NCI-H460 (cell line): Measurements from ENCODE around the gene COX7B2. TPM values are rescaled to one million over a fixed set of nuclear protein-coding genes. Genes with fewer than 3 reads are reported as not detected.

ENCODE experiments used
- DNase-seq: peaks from one replicate; pipeline ENCODE4 v3.0.0-alpha.2; 2016; ENCODE audit warnings: low read depth; ENCODE audit errors: extremely low read depth
- total RNA-seq: library from RNA; depleted of rRNA; stranded (reverse); fragments of >200 nt; shearing (Covaris generic); gene quantifications from 2 replicates; pipeline ENCODE4 v1.2.3, GENCODE V29; 2014

COX7B2 gene
- total RNA-seq, 1 experiment from 2014 or later: not detected

- DNase-seq: no peak
These were observed 14.2 kb downstream of the COX7B2 start for GRCh38 chr4:46894826-46895225.

- no peak for DNase-seq
These were observed 19.0 kb downstream of the COX7B2 start for GRCh38 chr4:46890056-46890455.

GRCh38 chr4:46889410-46889809 lies 19.6 kb downstream of the COX7B2 start:
- DNase-seq: no peak

GRCh38 chr4:46886711-46887110 lies 22.3 kb downstream of the COX7B2 start:
- peak; percentile 4 for DNase-seq

- DNase-seq: no peak
These were observed 30.4 kb downstream of the COX7B2 start for GRCh38 chr4:46878641-46879040.

- DNase-seq: no peak
These were observed 34.2 kb downstream of the COX7B2 start for GRCh38 chr4:46874811-46875210.

- no peak for DNase-seq
These were observed 38.6 kb downstream of the COX7B2 start for GRCh38 chr4:46870411-46870810.

- DNase-seq: no peak
These were observed 52.7 kb downstream of the COX7B2 start for GRCh38 chr4:46856333-46856732.

GRCh38 chr4:46852800-46853199 lies 56.2 kb downstream of the COX7B2 start:
- no peak for DNase-seq

GRCh38 chr4:46850026-46850425 lies 59.0 kb downstream of the COX7B2 start:
- no peak for DNase-seq

- peak; percentile 40 for DNase-seq
These were observed 64.6 kb downstream of the COX7B2 start for GRCh38 chr4:46844325-46844917.

- DNase-seq: no peak
These were observed 69.9 kb downstream of the COX7B2 start for GRCh38 chr4:46839128-46839527.

GRCh38 chr4:46837639-46838038 lies 71.4 kb downstream of the COX7B2 start:
- DNase-seq: no peak

- no peak for DNase-seq
These were observed 72.5 kb downstream of the COX7B2 start for GRCh38 chr4:46836584-46836983.

- DNase-seq: no peak
These were observed 78.0 kb downstream of the COX7B2 start for GRCh38 chr4:46830971-46831454.

GRCh38 chr4:46820154-46820553 lies 88.9 kb downstream of the COX7B2 start:
- DNase-seq: no peak

- no peak for DNase-seq
These were observed 90.0 kb downstream of the COX7B2 start for GRCh38 chr4:46819095-46819494.

GRCh38 chr4:46818604-46819003 lies 90.4 kb downstream of the COX7B2 start:
- no peak for DNase-seq

GRCh38 chr4:46817806-46818205 lies 91.2 kb downstream of the COX7B2 start:
- DNase-seq: no peak

GRCh38 chr4:46804781-46805413 lies 104.1 kb downstream of the COX7B2 start:
- DNase-seq: no peak

GRCh38 chr4:46793036-46793435 lies 116.0 kb downstream of the COX7B2 start:
- no peak for DNase-seq

GRCh38 chr4:46781434-46782092 lies 127.5 kb downstream of the COX7B2 start:
- no peak for DNase-seq
